Globus pallidus (tissue), 1 donor: ENCODE measurements around the gene TPP1.

ENCODE experiments used
- DNase-seq: peaks from one replicate; pipeline ENCODE4 v3.0.0-alpha.2; 2015; ENCODE audit warnings: low spot score

The TPP1 gene

DNA sequence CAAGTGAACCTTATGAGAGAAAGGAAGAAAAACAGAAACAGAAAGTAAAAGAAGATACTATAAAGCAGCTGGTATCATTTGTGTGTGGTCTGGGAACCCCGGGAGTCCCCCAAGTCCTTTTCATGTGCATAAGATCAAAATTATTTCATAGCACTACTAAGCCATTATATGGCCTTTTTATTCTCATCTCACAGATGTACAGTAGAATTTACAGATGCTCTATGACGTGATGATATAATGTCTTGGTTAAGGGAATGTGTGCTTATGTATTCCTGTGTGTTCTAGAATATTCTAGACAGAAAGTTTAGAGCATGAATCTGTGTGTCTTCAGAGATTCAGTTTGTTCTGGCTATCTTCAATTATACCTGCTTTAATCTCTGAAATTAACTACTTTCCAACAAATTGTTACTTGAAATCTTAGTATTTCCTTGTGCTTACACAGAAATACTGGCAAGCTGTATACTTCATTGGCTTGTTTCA is 8.6 kb upstream of the TPP1 start:
- DNase-seq: no peak

DNA sequence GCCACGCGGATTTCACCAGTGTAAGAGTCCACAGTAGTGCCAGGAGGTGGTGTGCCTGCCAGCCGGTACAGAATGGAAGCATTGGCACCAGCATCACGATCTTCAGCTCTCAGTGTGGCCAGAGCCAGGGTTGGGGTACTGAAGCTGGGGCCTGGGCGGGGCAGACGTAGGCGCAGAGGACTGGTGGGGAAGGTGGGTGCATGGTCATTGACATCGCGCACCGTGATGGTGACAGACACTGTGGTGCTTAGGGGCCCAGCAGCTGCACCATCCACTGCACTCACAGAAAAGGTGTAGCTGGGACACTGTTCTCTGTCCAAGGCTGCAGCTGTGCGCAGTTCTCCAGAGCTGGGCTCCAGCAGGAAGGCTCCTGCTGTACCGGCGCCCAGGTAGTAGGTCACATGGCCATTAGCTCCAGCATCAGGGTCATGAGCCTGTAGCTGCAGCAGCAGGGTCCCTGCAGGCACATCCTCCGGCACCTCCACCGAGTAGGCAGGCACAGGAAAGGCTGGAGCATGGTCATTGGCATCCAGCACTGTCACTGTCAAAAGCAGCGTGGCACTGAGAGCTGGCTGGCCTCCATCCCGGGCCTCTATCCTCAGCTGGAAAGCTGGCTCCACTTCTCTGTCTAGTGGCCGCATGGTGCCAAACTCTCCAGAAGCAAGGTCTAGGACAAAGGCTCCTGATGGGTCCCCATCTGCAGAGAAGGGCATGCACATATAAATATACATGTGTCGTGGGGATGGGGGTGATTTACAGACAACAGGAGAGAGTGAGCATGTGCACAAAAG is 7.9 kb upstream of the TPP1 start:
- peak; percentile 64 for DNase-seq

DNA sequence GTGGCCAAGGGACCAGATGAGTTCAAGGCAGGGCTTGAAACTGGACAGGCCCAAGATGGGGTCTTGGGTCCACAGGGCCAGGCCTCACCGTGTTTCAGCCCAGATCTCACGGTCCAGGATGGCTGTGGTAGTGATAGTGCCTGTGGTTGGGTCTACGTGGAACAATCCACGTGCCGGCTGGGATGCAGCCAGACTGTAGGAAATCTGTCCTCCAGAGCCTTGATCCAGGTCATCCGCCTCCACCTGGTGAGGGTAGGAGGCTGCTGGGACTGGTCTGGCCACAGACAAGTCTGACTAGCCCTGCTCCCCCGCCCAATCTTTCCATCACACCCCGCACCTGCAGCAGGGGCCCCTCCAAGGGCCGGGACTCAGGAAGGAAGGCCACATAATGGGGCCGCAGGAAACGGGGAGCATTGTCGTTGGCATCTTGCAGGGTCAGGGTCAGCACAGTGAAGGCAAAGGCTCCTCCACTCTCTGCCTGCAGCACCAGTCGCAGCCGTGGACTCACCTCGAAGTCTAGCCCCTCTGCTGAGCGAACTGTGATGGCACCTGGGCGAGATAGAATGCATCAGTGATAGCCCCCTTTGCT is 6.7 kb upstream of the TPP1 start:
- no peak for DNase-seq

DNA sequence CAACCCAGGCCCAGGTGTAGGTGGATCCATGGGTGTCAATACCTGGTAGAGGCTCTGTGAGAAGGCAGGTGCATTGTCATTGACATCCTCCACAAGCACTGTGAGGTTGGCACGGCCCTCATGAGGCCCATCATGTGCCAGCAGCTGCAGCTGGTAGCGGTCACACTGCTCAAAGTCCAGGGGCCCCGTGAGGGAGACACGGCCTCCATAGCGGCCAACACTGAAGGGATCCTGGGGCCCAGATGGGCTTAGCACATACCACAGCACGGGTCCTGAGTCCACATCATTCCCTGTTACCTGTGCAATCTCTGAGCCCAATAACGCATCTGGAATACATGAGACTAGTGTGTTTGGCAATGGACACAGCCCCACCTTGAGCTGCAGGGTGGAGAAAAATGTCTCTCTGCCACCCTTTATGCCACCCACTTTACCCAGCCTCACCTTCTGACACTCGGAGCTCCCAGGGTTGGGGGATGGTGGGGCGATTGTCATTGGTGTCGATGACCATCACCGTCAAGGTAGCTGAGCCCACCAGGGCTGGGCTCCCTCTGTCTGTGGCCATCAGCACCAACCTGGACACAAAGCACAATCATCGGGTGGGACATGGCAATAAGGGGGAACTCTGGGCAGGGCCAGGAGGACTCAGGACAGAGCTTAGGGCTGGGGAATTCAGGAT is 6.1 kb upstream of the TPP1 start:
- no peak for DNase-seq

DNA sequence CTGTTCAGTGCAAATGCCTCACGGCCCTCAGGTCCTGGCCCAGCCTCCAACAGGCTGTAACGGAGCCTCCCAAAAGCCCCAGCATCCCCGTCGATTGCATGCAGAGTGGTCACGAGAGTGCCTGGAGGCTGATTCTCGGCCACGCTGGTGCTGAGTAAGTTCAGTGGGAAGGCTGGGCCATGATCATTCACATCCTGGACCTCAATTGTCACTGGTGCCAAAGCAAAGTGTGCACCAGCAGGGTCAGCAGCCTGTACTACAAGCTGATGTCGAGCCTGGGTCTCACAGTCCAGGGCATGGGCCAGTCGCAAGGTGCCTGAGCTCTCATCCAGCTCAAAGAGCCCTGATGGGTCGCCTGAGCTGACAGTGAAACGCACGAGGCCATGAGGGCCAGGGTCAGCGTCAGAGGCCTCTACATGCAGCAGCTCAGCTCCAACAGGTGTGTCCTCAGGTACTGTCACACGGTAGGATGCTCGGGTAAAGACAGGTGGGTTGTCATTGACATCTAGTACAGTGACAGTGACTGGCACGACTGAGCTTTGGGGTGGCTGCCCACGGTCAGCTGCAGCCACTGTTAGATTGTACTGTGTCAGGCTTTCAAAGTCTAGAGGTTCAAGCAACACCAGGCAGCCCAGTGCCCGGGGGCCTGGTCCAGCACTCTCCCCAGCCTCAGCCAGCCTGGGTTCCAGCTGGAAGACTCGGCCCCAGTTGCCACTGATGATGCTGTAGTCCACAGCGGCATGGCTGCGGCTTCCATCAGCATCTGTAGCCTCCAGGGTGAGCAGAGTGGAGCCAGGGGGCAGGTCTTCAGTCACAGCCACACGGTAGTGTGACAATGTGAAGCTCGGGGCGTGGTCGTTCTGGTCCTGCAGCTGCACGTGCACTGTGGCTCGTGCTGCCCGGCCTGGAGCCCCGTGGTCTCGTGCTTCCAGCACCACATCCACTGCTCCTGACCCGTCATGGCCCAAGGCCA is 4.5 kb upstream of the TPP1 start:
- DNase-seq: no peak

DNA sequence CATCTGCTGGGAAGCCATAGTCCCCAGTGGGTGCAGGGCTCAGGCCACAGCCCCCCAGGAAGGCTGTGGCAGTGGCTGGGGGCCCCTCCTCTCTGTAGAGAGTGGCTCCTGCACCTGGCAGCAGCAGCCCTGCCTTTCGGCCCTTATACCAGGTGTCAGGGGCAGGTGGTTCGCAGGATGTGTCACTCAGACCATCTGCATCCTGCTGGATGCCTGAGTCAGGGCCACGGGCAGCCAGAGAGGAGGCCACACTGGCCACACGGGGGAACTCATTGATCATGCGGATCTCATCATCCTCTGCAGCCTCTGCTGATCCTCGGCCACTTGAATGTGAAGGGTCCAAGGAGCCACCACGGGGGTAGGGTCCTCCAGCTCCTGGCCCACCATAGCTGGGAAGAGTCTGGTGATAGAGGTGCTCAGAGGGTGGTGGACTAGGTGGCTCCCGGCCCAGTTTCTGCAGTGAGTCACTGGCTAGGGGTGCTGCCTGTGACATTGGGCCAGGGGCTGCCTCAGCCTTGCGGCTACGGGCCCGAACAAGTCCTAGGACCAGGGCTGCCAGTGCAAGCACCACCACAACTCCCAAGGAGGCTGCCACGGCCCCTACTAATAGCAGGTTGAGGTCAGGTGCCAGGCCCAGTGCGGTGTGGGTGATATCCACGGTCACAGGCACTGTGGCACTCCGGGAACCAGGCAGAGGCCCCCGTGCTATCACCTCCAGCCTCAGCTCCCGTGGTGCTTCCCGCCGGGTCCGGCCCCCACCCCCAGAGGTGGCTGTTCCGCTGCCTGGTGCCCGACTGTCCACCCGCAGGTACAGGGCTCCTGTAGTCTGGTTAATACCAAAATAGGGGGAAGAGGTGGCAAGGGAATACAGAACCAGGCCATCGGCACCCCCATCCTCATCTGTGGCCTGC is 3.3 kb upstream of the TPP1 start:
- no peak for DNase-seq

DNA sequence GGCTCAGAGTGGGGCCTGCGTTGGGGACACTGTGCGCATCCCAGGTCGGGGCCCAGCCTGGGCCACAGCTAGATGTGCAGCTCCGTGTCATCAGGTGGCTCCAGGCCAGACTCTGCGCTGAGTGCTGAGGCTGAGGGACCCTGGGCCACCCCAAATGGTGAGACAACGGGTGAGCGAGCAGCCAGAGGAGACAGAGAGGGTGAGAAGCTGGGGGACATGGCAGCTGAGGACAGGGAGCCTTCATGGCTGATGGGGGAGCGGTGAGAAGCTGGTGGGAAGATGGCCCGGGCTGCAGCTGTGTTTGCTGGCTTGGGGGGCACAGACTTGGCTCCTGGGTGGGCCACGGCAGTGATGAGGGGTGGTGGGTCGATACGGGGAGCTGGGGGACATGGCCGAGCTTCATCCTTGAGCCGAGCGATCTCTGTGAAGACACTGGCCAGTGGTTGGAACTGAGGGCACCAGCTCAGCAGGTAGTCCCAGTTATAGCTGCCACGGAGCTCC is 2.5 kb upstream of the TPP1 start:
- no peak for DNase-seq

DNA sequence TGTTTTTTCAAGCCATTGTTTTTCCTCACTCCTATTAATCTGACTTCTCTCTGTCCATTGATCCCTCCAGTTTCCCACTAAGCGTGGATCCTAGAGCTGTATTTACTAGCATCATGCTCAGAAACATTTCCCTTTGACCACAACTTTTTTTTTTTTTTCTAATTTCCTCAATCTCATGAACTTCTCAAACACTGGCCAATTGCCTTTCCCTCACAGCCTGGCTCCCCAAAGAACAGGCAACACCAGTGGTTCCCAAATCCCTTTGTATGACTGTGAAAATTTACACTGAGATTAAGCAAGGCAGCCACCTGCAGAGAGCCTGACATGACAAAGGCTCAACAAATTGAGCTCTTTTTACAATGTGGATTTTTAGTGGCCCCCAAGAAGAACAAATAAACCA is 1.4 kb upstream of the TPP1 start:
- DNase-seq: no peak

DNA sequence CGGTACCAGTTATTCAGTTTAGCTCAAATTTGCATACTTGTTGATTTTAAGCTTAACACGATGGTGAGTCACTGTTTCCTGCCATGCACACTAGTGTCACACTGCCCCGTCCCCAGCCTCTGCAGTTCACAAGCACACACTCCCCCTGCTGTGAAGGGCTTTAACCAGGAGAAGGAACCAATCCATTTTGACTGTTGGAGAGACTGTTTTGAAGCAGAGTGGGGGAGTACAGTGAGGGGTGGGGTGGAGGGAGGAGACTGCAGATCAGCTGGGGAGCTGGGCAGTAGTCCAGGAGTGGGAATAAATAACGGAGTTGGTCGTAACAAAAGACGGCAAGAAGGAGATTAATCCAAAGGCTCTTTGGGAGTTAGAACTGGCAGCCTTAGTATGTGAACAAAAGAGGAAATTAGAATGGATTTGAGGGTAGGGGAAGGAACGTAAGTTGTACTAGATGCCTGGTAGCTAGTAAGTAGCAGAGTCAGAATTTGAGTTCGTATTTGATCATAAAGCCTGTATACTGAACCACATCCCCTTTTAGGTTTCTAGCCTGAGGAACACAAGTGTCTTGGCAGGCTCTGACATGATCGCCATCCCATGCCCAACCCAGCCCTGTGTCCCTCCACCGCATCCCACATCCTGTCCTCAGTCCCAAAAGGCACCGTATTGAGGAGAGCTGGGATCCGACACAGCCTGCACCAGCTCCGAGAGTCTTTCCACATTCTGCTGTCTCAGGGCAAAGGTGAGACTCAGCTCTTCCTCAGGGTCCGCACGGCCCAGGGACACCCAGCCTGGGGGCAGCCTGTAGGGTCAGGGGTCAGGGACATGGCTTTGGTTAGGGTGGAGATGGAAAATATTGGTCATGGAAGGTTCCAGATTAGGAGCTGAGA is 862 bp downstream of the TPP1 start:
- DNase-seq: peak; percentile 61

DNA sequence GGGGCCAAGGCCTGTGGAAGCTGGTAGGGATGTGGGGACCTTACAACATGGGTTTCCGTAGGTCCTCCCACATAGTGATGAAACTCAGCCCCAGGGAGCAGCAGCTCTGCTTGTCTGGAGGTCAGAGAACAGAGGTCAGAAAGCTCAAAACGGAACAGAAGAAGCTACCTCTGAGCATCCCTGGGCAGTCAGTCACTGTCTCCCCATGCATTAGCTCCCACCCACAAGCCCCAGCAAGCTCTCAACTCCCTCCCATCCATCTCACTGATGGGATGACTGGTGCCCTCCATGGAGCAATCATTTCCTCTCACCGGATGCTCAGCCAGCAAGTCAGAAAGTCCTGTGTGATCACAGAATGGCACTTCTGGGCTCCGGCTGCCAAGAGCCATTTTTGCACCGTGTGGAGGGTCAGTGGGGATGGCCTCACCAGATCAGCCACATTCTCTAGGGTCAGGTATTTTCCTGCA is 1.9 kb downstream of the TPP1 start:
- DNase-seq: no peak

DNA sequence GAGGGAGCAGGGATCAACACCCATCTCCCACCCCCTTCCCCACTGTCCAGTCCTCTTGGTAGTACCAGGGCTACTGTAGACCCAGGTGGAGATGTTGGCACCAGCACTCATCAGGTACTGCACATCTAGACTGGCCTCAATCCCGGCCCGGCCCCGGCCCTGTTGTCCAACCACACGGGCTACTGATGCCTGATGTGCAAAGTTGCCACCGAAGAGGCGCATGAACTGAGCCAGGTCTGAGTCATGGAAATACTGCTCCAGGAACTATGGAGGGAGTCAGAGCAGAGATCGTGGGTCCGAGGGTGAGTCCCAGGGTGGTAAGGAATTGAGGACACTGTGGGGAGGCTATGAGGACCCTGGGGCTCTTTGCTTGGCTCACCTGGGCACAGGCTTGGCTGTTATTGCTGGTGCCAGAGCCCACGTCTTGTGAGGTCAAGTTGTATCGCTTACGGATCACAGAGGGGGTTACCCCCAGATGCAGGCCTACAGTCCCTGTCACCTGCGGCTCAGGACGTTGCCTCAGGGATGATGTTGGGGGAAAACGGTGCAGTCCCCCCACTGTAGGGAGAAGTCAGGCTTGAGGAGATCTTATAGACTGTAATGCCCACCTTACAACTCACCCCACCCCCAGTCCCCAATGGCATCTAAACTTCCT is 2.5 kb downstream of the TPP1 start:
- no peak for DNase-seq

DNA sequence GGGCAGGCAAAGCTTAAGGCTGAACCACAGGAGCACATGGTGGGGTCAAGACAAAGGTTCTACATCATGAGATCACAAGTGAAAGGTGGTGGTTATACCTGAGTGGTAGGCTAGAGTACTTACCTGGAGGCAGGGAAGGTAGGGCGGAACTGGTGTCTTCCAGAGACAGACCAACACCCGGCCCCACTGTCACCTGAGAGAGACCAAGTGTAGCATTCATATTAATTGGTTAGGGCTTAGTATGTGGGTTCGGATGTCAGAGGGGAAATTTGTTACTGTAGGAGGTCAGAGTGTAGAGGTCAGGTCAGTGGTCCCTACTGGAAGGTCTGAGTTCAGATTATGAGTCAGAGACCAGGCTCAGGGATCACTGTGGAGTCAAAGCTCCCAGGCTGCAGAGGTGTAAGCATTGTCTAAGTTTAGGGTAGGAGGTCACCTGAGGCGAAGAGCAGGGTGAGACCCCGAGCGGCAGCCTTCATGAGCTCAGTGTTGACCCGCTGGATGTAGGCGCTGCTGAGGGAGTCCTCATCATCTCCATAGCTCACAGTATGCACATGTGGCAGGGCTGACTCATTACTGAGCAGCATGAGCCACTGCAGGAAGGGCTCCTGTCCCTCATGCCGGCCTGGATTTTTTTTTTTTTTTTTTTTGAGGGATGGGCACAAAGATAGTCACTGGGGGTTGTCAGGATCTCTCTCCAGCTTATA is 3.2 kb downstream of the TPP1 start:
- DNase-seq: no peak

DNA sequence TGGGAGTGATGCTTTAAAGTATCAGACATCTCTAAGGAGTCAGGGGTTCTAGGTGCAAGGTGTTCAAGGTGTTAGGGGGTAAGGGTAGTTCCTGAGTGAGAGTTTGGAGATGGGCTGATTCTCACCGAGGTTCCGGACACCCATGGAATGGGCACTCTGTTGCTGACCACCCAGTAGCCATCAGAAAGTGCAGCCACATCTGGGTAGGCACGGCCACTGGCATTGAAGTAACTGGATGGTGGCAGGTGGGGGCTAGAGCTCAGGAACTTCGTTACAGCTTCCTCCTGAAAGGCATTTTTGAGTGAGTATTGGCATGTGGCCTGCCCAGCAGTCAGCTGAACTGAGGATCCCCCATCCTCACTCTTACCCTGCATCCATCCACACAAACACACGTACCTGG is 4.2 kb downstream of the TPP1 start:
- no peak for DNase-seq

DNA sequence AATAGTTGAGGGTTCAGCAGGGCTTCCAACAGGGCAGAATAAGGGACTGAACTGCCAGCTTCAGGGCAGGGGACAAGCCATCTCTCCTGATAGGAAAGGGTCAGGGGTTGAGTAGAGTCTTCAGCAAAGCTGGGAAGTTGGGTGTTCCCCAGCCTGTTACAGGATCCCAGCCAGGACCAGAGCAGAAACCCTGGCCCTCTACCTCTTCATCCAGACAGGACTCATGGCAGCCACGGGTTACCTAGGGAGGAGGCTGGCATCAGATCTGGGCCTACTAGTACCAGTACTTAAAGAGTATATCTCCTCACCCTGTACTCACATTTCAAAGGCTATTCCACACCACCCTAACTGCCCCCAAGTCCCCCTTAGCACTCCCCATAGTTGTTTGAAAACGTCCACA is 4.8 kb downstream of the TPP1 start:
- DNase-seq: no peak

DNA sequence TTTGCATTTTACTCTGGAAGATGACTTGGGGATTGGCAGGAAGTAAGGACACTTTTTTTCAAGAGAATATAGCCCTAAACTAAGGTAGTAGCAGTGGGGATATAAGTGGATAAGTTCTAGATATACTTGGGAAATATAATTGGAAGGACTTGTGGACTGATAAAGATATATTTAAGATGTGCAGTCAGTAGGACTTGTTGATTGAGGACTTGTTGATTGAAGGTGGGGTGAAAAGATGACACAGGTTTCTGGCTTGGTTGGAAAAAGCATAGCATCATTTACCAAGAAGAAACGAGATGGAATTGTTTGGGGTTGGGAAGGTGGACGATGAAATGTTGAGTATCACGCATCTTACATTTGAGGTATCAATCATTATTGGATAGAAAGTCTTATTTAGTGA is 5.7 kb downstream of the TPP1 start:
- DNase-seq: no peak

DNA sequence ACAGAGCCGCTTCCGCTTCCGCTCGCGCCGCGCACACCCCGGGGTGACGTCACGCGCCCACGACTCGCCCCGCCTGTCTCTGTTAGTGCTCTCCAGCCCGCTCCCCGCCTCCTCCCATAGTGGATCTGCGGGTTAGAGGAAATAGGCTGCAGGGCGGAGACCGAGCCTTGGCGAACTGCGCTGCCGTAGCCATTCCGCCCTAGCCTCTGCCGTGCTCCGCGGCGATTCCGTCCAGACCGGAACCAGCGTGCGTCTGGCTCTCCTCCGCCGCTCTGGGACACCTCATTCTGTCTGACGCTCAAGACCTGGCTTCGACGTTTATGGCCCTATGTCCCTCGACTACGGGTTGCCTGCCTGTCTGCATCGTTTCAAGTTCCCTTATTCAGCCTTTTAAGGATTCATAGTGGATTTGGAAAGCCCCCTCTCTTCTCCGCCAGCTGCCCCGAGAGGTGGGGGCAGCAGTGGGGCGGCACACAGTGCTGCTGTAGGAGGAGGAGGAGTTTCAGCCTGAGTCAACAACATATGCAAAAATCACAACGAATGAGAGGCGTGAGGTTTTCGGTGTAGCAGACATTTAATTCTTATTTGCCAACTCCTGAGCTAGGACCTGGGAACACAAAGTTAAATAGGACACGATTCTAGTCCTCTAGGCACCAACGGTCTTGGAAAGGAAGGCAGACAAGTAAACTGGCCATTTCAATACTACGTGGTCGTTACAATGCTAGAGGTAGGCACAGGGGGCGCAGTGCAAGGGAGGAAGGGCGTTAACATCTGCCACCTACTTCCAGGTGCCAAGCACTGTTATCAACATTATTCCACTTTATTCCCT is 6.8 kb downstream of the TPP1 start, which contains the start of gene TAF10:
Gene TAF10, minus strand, starts transcription at position 4 of the 829 bp plus-strand sequence. CDS start 27 bp downstream, outside the sequence.
- peak; percentile 95 for DNase-seq

DNA sequence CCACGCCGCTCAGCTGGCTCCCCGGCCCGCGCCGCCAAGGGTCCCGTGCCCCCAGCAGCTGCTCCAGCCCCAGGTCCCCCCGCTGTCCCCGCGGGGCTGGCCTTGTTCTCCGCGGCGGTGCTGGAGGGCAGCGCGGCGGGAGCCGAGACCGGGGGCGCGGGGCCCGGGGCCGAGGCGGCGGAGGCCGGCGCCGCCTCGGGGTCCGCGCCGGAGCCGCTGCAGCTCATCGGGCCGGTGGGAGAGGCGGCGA is 7.3 kb downstream of the TPP1 start:
- no peak for DNase-seq
